Mononuclear cell (primary cell): ENCODE data around the gene CYTIP. TPM values are rescaled to one million over a fixed set of nuclear protein-coding genes. Genes with fewer than 3 reads are reported as not detected.
"Not testable (repeated sequence)": the region's sequence is repeated elsewhere in the genome, so short reads cannot be mapped to it uniquely, and the experiment has no call there.

ENCODE experiments used
- H3K27me3 ChIP-seq: 2 replicates; pipeline ENCODE4 v1.6.0; 2011; ENCODE audit warnings: low read length, control low read depth; ENCODE audit not compliant: insufficient read depth
- H3K4me1 ChIP-seq: 2 replicates; pipeline ENCODE4 v1.5.1; 2011; ENCODE audit warnings: mild to moderate bottlenecking, low read length, control low read depth; ENCODE audit not compliant: insufficient read depth
- H3K4me3 ChIP-seq: 2 replicates; pipeline ENCODE4 v1.5.1; 2011; ENCODE audit warnings: mild to moderate bottlenecking, low read length, moderate library complexity
- H3K9me3 ChIP-seq: 2 replicates; pipeline ENCODE4 v1.5.1; 2011; ENCODE audit warnings: low read depth, mild to moderate bottlenecking, control low read depth, low read length
- total RNA-seq: library from RNA; depleted of rRNA; stranded (reverse); fragments of >200 nt; gene quantifications from one replicate; pipeline ENCODE4 v1.2.3, GENCODE V29; 2012

CYTIP gene
- total RNA-seq, 1 donor, result 766 TPM

DNA sequence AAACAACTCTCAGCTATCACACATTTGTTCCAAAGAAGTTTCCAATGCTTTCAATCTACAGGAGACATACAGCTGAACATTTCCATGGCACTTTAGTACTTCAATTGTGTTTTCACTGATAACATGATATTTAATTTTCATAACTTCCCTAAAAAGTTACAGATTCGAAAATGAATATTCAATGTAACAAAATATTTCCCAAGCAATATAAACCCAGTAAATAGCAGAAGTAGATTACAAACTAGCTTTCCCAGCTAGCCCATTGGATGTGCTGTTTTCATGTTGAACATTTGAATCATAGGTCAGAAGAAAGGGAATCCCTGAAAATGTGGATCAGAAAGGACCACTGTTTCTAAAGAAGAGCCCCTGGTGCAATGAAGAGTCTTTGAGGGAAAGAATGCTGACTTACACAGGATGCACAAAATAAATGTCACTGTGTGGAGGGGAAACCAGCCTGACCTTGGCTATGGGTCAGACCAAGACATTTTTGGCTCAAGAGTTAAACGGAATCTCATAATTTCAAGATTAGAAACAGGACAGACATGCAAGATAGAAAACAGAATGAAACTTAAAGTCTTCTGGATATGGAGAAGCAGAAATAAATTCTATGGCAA, 22.5 kb downstream of the CYTIP start:
- Histone ChIP-seq H3K27me3 (no peaks in the 10 kb centered on the region), H3K9me3 (peaks cover 4% of the 10 kb centered on the region), H3K4me1 (peaks cover 58% of the 10 kb centered on the region), H3K4me3 (no peak overlapping the region)

DNA sequence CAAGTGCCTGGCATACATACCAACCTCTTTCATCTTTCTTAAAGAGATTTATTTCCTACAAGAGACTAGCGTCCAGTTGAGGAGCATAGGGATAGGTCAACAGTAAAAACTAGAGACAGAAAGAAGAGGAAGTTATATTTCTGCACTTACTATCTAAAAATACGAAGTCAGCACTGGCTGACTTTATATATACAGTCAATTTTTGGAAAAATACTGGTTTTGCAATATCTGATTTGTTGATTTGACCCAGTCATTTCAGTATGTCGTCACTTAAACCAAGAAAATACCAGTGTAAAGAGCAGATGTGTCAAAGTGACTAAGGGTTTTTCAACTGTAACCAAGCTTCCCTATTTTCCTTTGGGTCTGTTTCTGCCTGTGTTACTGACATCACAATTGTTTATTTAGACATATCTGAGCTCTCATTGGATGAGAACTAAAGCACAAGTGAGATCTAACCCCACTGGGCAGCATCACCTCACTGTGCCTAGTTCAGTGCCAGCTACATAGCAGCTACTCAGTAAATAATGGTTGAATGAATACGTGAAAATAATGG, 23.0 kb downstream of the CYTIP start:
- H3K27me3 ChIP-seq, result no peaks in the 10 kb centered on the region
- H3K9me3 ChIP-seq, result no peaks in the 10 kb centered on the region
- peaks cover 64% of the 10 kb centered on the region for H3K4me1 ChIP-seq
- H3K4me3 ChIP-seq, result no peak overlapping the region

DNA sequence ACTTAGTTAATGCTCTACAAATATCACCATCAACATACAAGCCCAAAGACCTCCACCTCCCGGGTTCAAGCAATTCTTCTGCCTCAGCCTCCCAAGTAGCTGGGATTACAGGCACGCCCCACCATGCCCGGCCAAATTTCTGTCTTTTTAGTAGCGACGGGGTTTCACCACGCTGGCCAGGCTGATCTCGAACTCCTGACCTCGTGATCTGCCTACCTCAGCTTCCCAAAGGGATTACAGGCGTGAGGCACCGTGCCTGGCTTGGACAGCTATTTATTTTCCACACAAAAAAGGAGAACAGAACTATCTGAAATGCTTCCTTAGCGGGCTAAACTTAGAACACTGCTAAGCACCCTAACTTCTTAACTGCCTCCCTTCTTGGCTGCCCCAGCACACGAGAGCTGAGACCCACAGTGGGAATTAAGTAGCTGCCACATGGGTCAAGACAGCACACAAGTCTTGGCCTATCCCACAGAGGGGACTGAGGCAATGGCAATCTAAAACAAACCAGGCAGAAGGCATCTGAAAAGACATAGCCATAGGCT, 24.8 kb downstream of the CYTIP start:
- peaks cover 81% of the 10 kb centered on the region for H3K4me1 ChIP-seq
- H3K27me3 ChIP-seq, result no peaks in the 10 kb centered on the region
- H3K4me3 ChIP-seq, result no peak overlapping the region
- no peaks in the 10 kb centered on the region for H3K9me3 ChIP-seq

DNA sequence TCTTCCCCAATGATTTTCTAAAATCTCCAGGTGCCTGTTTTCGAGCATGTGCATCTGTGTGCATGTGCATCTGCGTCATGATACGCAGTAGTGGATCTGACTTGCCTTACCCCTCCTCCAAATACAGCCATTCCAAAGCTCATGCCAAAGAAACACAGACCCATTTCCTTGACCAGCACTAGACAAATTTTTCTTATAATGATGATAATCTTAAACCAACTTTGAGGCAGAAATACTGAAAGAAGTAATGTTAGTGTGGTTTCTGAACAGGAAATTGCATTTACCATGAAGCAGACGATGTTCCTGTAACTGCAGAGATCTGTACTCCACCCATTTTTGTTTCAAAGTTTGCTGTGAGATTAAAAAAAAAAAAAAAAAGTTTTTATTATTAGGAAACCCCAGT, 25.6 kb downstream of the CYTIP start:
- no peaks in the 10 kb centered on the region for H3K27me3 ChIP-seq
- H3K4me3 ChIP-seq, result no peak overlapping the region
- H3K9me3 ChIP-seq, result no peaks in the 10 kb centered on the region
- peaks cover 90% of the 10 kb centered on the region for H3K4me1 ChIP-seq

DNA sequence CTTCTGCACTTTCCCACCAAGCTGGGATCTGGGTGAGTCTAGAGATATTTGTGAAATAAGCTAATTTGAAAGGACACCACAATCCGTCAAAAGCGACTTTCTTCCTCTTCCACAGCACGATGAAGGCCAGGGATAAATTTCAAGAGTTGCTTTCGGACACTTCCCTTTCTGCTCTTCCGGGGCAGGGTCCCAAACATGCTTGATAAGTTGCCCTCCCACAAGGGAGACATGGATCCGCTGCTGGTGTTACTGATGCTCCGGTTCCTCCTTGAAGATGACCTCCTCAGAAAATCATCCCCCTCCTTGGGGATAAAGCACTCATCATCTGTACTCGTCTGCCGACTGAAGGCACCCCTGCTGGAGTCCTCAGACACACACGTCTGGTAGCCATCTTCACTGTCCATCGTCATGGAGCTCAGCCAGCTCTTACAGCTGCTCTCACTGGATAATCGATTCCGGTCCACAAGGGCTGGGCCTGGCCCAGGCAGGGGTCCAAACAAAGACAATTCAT, 28.2 kb downstream of the CYTIP start:
- no peak overlapping the region for H3K4me3 ChIP-seq
- H3K27me3 ChIP-seq, result no peaks in the 10 kb centered on the region
- peaks cover 87% of the 10 kb centered on the region for H3K4me1 ChIP-seq
- no peaks in the 10 kb centered on the region for H3K9me3 ChIP-seq

DNA sequence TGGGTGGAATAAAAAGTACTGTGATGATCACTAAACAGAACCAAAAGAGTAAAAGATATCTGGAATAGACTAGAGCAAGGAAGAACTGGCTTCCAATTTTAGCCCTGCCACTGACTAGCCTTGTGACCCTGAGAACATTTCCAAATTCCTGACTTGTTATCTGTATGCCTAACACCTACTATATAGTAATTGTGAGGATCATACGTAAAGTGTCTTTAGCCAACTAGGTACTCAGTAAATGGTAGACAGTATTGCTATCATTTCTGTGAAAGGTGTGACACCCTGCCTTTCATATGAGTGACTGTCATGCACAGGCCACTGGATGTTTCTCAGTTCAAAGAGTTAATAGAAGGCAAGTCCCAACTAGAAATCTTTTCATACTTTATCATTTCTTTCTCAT, 29.8 kb downstream of the CYTIP start:
- peaks cover 71% of the 10 kb centered on the region for H3K4me1 ChIP-seq
- H3K9me3 ChIP-seq, result no peaks in the 10 kb centered on the region
- H3K27me3 ChIP-seq, result no peaks in the 10 kb centered on the region
- no peak overlapping the region for H3K4me3 ChIP-seq

DNA sequence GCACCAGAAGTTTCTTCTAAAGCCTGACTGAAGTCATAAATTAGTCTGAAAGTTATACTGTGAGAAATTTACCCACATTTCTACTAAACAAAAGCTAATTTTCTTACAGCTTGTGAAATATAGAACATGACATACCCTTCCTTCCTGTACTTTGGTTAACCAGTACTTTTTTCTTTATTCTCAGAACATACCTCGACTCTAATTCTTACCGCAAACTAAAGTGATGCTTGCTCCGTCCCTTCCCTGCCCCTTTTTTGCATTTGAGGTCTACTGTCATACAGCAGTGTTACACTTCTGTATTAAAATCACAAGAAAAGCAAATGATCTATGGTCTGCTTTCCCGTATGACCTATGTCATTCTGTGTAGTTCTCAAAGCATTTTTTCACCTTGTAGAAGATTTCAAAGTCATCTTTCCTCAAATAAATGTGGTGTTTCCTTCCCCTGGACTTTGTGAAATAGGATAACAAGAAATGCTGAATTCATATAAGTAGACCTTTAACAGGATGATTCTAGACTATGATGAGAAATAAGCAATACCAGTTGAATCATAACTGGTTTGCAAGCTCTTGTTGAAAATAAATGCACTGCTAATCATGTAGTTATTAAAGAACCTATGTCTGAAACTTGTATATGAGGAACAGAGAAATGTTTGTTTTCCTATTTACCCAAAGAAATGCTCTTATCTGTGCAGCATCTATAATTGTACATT, 30.4 kb downstream of the CYTIP start:
- Histone ChIP-seq H3K4me3 (no peak overlapping the region), H3K9me3 (no peaks in the 10 kb centered on the region), H3K4me1 (peaks cover 66% of the 10 kb centered on the region), H3K27me3 (no peaks in the 10 kb centered on the region)

DNA sequence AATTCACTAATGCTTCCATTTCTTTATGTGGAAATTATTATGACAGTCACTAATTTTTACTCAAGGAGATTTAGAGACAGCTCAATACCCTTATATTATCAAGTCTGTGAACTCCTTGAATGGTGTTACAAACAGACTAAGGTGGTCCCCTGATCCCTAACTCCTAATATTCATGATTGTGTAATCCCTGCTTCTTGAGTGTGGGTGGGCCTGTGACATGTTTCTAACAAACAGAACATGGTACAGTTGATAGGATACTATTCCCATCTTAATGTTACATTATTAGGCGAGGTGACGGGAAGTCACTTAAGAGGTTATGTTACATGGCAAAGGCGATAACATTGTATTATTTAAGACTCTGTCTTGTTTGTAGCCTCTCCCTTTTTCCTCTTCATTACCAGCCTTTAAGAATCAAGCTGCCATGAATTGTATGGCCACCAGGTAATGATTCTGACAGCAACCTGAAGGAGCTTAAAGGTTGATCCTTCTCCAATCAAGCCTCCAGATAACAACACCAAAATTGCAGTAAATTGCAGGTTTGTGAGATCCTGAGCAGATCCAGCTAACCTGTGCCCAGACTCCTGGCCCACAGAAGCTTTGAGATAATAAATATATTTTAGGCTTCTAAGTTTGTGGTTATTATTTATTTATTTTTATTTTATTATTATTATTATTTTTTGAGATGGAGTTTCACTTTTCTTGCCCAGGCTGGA, 32.1 kb downstream of the CYTIP start:
- H3K4me1 ChIP-seq, result peaks cover 58% of the 10 kb centered on the region

DNA sequence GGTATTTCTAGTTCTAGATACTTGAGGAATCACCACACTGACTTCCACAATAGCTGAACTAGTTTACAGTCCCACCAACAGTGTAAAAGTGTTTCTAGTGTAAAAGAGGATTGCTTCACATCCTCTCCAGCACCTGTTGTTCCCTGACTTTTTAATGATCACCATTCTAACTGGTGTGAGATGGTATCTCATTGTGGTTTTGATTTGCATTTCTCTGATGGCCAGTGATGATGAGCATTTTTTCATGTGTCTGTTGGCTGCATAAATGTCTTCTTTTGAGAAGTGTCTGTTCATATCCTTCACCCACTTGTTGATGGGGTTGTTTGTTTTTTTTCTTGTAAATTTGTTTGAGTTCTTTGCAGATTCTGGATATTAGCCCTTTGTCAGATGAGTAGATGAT, 38.5 kb downstream of the CYTIP start:
- peaks cover 26% of the 10 kb centered on the region for H3K4me1 ChIP-seq
- H3K9me3 ChIP-seq, H3K27me3 ChIP-seq, H3K4me3 ChIP-seq: not testable (repeated sequence)

More for the DNA sequence above, 32.1 kb downstream of the CYTIP start:
- Histone ChIP-seq H3K4me3 (no peak overlapping the region), H3K27me3 (no peaks in the 10 kb centered on the region), H3K9me3 (no peaks in the 10 kb centered on the region)

DNA sequence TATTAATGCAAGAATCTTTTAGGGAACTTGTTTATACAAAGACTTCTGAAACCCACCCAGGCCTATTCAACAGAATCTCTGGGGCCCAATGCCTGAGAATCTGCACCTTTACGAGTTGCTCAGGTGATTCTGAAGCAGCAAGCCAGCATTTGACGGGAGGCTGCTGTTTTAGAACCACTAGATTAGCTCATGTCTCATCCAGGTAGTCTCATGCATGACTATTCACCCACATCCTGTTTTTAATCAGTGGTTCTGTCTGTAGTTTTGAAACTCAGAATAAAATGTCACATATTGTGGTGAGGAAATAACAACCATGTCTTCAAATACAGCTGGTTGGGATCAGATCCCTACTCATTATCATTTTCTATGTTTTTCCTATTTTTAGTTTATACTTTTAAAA, 39.5 kb downstream of the CYTIP start:
- Histone ChIP-seq H3K27me3 (no peaks in the 10 kb centered on the region), H3K4me3 (no peak overlapping the region), H3K9me3 (no peaks in the 10 kb centered on the region), H3K4me1 (peaks cover 26% of the 10 kb centered on the region)

DNA sequence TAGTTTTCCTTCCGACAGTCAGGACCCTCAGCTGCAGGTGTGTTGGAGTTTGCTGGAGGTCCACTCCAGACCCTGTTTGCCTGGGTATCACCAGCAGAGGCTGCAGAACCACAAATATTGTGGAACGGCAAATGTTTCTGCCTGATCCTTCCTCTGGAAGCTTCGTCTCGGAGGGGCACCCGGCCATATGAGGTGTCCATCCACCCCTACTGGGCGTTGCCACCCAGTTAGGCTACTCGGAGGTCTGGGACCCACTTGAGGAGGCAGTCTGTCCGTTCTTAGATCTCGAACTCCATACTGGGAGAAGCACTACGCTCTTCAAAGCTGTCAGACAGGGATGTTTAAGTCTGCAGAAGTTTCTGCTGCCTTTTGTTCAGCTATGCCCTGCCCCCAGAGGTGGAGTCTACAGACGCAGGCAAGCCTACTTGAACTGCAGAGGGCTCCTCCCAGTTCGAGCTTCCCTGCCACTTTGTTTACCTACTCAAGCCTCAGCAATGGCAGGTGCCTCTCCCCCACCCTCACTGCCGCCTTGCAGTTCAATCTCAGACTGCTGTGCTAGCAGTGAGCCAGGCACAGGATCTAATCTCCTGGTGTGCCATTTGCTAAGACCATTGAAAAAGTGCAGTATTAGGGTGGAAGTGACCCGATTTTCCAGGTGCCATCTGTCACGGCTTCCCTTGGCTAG, 40.9 kb downstream of the CYTIP start:
- not testable (repeated sequence) for H3K4me3 ChIP-seq, H3K27me3 ChIP-seq, H3K9me3 ChIP-seq
- H3K4me1 ChIP-seq, result peaks cover 26% of the 10 kb centered on the region

DNA sequence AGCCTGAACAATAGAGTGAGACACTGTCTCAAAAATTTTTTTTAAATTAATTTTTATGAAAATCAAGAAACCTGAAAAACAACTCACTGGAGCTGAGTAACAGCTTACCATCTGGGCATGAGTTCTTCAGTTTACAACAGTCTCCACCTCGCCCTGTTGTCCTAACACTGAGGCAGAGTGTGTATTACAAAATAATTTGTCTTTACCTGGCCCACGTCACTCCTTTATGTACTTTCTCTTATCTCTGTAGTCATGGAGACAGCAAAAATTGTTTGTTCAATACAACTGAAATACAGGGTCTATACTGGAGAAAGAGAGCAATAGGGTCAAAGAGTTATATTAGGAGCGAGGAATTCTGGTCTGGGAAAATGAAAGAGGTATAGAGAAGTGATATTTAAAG, 48.1 kb downstream of the CYTIP start:
- no peak overlapping the region for H3K4me3 ChIP-seq
- no peaks in the 10 kb centered on the region for H3K9me3 ChIP-seq
- no peaks in the 10 kb centered on the region for H3K4me1 ChIP-seq
- no peaks in the 10 kb centered on the region for H3K27me3 ChIP-seq

DNA sequence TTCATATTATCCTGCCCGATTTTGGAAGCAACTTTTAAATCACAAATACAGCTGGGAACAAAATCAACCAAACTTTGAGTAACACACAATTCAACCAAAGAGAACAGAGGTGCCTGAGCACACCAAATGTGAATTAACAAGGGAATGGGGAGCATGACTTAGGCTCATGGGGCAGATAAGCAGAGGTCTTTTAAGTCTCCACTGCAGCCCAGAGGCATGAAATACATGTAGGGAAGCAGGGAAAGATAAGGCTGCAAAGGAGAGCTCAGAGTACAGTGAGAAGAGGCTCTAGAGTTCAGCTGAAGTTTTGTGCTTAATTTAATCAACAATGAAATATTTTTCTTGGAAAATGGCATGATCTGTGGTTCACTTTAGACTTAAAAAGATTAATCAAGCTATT, 49.0 kb downstream of the CYTIP start:
- Histone ChIP-seq H3K27me3 (no peaks in the 10 kb centered on the region), H3K9me3 (no peaks in the 10 kb centered on the region), H3K4me1 (no peaks in the 10 kb centered on the region), H3K4me3 (no peak overlapping the region)

DNA sequence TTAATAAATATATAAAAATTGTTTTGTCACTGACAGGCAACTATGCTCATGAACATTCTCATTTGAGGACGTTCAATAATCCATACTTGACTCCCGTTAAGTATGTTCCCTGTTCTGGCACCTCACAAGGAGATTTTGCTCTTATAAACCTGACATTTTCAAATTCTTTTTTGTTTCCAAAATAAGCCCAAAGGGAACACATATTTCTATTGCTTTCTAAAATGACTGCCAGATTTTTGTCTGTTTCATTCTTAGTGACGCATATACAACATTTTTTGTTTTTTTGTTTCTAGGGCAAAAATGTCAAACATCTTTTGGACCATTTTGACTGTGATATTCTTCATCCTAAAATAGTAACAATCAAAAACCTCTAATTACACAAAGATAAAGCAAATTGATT, 50.5 kb downstream of the CYTIP start:
- no peaks in the 10 kb centered on the region for H3K4me1 ChIP-seq
- peaks cover 4% of the 10 kb centered on the region for H3K9me3 ChIP-seq
- H3K27me3 ChIP-seq, result no peaks in the 10 kb centered on the region
- no peak overlapping the region for H3K4me3 ChIP-seq
